ENCODE measurements around the gene GSTO2.
"Not testable (repeated sequence)": the region's sequence is repeated elsewhere in the genome, so short reads cannot be mapped to it uniquely, and the experiment has no call there.

Gene GSTO2

DNA sequence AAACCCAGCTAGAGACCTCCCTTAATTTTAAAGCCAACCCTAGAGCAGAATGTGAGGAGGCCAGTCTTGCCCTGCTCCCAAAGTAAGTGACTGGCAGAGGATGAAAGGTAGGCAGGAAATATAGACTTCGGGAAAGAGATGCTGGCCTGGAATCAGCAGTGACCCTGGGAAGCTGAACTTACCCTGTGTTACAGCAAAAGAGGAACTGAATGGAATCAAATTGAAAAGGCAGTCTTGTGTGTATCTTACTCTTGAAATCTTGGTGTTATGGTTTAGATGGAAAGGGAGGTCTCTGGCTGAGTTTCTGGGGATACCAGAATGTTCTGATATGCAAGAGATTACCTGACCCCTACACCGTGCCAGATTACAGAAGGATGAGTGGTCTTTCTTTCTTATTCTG lies 28.9 kb upstream of the GSTO2 start:
- H3K4me1 ChIP-seq (ENCODE audit: insufficient read depth, low read length, poor library complexity, severe bottlenecking), result no peaks in the 10 kb centered on the region
- no peak overlapping the region for H3K4me2 ChIP-seq (ENCODE audit: low read depth, low read length, poor library complexity, severe bottlenecking)
- TF ChIP-seq, protein P1, sequence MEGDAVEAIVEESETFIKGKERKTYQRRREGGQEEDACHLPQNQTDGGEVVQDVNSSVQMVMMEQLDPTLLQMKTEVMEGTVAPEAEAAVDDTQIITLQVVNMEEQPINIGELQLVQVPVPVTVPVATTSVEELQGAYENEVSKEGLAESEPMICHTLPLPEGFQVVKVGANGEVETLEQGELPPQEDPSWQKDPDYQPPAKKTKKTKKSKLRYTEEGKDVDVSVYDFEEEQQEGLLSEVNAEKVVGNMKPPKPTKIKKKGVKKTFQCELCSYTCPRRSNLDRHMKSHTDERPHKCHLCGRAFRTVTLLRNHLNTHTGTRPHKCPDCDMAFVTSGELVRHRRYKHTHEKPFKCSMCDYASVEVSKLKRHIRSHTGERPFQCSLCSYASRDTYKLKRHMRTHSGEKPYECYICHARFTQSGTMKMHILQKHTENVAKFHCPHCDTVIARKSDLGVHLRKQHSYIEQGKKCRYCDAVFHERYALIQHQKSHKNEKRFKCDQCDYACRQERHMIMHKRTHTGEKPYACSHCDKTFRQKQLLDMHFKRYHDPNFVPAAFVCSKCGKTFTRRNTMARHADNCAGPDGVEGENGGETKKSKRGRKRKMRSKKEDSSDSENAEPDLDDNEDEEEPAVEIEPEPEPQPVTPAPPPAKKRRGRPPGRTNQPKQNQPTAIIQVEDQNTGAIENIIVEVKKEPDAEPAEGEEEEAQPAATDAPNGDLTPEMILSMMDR (conservative IDR thresholded peaks at IDR 0.05; ENCODE audit: low read length), result no peak
- TF ChIP-seq EZH2phosphoT487 (IDR thresholded peaks at IDR 0.05; ENCODE audit: borderline replicate concordance), result no peak
- H3K27me3 ChIP-seq (ENCODE audit: insufficient read depth, low read length, poor library complexity, severe bottlenecking), result peaks cover 17% of the 10 kb centered on the region
- H3K4me3 ChIP-seq (ENCODE audit: low read length, poor library complexity, severe bottlenecking), result no peak overlapping the region
- no peak overlapping the region for H3K9ac ChIP-seq (ENCODE audit: low read depth, low read length, poor library complexity, severe bottlenecking)
- H4K20me1 ChIP-seq (ENCODE audit: insufficient read depth, low read length, poor library complexity, severe bottlenecking), result no peaks in the 10 kb centered on the region
- no peaks in the 10 kb centered on the region for H3K79me2 ChIP-seq (ENCODE audit: insufficient read depth, low read length)
- no peaks in the 10 kb centered on the region for H3K36me3 ChIP-seq (ENCODE audit: insufficient read depth, low read length)
- no peak overlapping the region for H2AFZ ChIP-seq (ENCODE audit: low read length)
- H3K9me3 ChIP-seq (ENCODE audit: insufficient read depth, low read depth, low read length), result no peaks in the 10 kb centered on the region
- no peaks in the 10 kb centered on the region for H3F3A ChIP-seq (ENCODE audit: low read depth)
- no peaks in the 10 kb centered on the region for H3K9me2 ChIP-seq (replicated peaks; ENCODE audit: low read depth, low read length)

DNA sequence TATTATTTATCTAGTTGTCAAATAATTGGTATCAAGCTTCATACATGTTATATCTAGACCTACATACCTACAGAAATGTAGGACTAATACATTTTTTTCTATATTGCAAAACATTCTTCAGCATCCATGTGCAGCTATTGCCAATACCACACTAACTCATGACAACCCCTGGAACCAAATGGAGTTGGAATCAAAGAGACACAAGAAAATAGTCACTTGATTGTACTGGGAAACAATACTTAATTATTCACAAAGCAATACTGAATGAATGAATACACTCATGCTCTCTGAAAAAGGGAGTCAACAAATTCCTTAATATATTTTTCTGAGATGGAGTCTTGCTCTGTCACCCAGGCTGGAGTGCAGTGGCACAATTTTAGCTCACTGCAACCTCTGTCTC lies 26.4 kb upstream of the GSTO2 start:
- no peaks in the 10 kb centered on the region for H3K36me3 ChIP-seq (ENCODE audit: insufficient read depth, low read length)
- no peak for TF ChIP-seq EZH2phosphoT487 (IDR thresholded peaks at IDR 0.05; ENCODE audit: borderline replicate concordance)
- TF ChIP-seq, protein P1 (conservative IDR thresholded peaks at IDR 0.05; ENCODE audit: low read length), result no peak
- H2AFZ ChIP-seq (ENCODE audit: low read length), result no peak overlapping the region
- no peaks in the 10 kb centered on the region for H3K9me3 ChIP-seq (ENCODE audit: insufficient read depth, low read depth, low read length)
- H3K9me2 ChIP-seq (replicated peaks; ENCODE audit: low read depth, low read length), result no peaks in the 10 kb centered on the region
- peaks cover 27% of the 10 kb centered on the region for H3K27me3 ChIP-seq (ENCODE audit: insufficient read depth, low read length, poor library complexity, severe bottlenecking)
- peaks cover 8% of the 10 kb centered on the region for H3K4me1 ChIP-seq (ENCODE audit: insufficient read depth, low read length, poor library complexity, severe bottlenecking)
- H3K9ac ChIP-seq (ENCODE audit: low read depth, low read length, poor library complexity, severe bottlenecking), result no peak overlapping the region
- H3K79me2 ChIP-seq (ENCODE audit: insufficient read depth, low read length), result no peaks in the 10 kb centered on the region
- H4K20me1 ChIP-seq (ENCODE audit: insufficient read depth, low read length, poor library complexity, severe bottlenecking), result no peaks in the 10 kb centered on the region
- no peak overlapping the region for H3K4me3 ChIP-seq (ENCODE audit: low read length, poor library complexity, severe bottlenecking)
- H3K4me2 ChIP-seq (ENCODE audit: low read depth, low read length, poor library complexity, severe bottlenecking), result no peak overlapping the region
- peaks cover 5% of the 10 kb centered on the region; the same call in 1 of the 2 replicates for H3F3A ChIP-seq (ENCODE audit: low read depth)

DNA sequence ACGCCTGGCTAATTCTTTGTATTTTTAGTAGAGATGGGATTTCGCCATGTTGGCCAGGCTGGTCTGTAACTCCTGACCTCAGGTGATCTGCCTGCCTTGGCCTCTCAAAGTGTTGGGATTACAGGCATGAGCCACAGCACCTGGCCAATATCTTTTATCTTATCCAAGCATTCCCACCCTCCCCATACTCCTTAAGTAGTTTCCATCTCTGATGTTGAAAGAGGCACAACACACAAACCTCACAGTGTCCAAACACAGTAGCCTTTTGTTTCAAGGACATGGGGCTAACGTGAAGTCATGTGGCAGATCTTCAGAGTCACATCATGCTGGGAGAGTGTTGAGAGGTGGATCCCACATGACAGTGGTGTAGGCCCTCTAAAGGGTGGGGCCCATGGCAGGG lies 26.0 kb upstream of the GSTO2 start:
- peaks cover 27% of the 10 kb centered on the region for H3K27me3 ChIP-seq (ENCODE audit: insufficient read depth, low read length, poor library complexity, severe bottlenecking)
- not testable (repeated sequence) for H4K20me1 ChIP-seq (ENCODE audit: insufficient read depth, low read length, poor library complexity, severe bottlenecking); H3K79me2 ChIP-seq (ENCODE audit: insufficient read depth, low read length); H3K9me3 ChIP-seq (ENCODE audit: insufficient read depth, low read depth, low read length); H3K36me3 ChIP-seq (ENCODE audit: insufficient read depth, low read length); H3K9ac ChIP-seq (ENCODE audit: low read depth, low read length, poor library complexity, severe bottlenecking); H2AFZ ChIP-seq (ENCODE audit: low read length); H3K4me2 ChIP-seq (ENCODE audit: low read depth, low read length, poor library complexity, severe bottlenecking); H3K4me3 ChIP-seq (ENCODE audit: low read length, poor library complexity, severe bottlenecking); H3F3A ChIP-seq (ENCODE audit: low read depth); H3K9me2 ChIP-seq (replicated peaks; ENCODE audit: low read depth, low read length)
- H3K4me1 ChIP-seq (ENCODE audit: insufficient read depth, low read length, poor library complexity, severe bottlenecking), result peaks cover 12% of the 10 kb centered on the region

DNA sequence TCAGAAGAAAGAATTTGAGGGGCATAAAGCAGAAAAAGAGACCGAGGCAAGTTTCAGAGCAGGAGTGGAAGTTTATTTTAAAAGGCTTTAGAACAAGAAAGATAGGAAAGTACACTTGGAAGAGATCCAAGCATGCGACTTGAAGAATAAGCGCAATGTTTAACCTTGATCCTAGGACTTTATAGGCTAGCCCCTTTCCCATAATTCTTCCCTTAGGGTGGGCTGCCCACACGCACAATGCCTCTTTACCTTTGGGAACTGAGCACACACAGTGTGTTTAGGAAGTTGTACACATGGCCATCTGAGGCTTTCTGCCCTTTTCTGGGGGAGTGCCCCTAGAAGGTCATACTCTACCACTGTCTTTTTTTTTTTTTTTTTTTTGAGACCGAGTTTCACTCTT lies 25.5 kb upstream of the GSTO2 start:
- no peak overlapping the region for H2AFZ ChIP-seq (ENCODE audit: low read length)
- peaks cover 17% of the 10 kb centered on the region for H3K4me1 ChIP-seq (ENCODE audit: insufficient read depth, low read length, poor library complexity, severe bottlenecking)
- H4K20me1 ChIP-seq (ENCODE audit: insufficient read depth, low read length, poor library complexity, severe bottlenecking), result no peaks in the 10 kb centered on the region
- H3K27me3 ChIP-seq (ENCODE audit: insufficient read depth, low read length, poor library complexity, severe bottlenecking), result peaks cover 27% of the 10 kb centered on the region
- H3K79me2 ChIP-seq (ENCODE audit: insufficient read depth, low read length), result no peaks in the 10 kb centered on the region
- H3K36me3 ChIP-seq (ENCODE audit: insufficient read depth, low read length), result no peaks in the 10 kb centered on the region
- H3K9me2 ChIP-seq (replicated peaks; ENCODE audit: low read depth, low read length), result no peaks in the 10 kb centered on the region
- H3K9ac ChIP-seq (ENCODE audit: low read depth, low read length, poor library complexity, severe bottlenecking), result no peak overlapping the region
- no peak for TF ChIP-seq EZH2phosphoT487 (IDR thresholded peaks at IDR 0.05; ENCODE audit: borderline replicate concordance)
- TF ChIP-seq, protein P1 (conservative IDR thresholded peaks at IDR 0.05; ENCODE audit: low read length), result no peak
- H3F3A ChIP-seq (ENCODE audit: low read depth), result peaks cover 8% of the 10 kb centered on the region; the same call in 1 of the 2 replicates
- no peak overlapping the region for H3K4me2 ChIP-seq (ENCODE audit: low read depth, low read length, poor library complexity, severe bottlenecking)
- no peak overlapping the region for H3K4me3 ChIP-seq (ENCODE audit: low read length, poor library complexity, severe bottlenecking)
- H3K9me3 ChIP-seq (ENCODE audit: insufficient read depth, low read depth, low read length), result no peaks in the 10 kb centered on the region

All from Loucy (cell line).